KMS-11 (cell line): ENCODE data around the gene SIRPB1.
"Not testable (repeated sequence)": the region's sequence is repeated elsewhere in the genome, so short reads cannot be mapped to it uniquely, and the experiment has no call there.

Experiments
- H2AFZ ChIP-seq: fragments of 200-600 bp; sonication (generic); 2 replicates; pipeline ENCODE4 v1.6.1; 2016; ENCODE audit warnings: antibody characterized with exemption, mixed run types, low read depth
- H3K27ac ChIP-seq: fragments of 200-600 bp; sonication (generic); 2 replicates; pipeline ENCODE4 v1.6.1; 2016; ENCODE audit warnings: mild to moderate bottlenecking, mixed run types
- H3K27me3 ChIP-seq: fragments of 200-600 bp; sonication (generic); 2 replicates; pipeline ENCODE4 v1.6.1; 2017; ENCODE audit warnings: mild to moderate bottlenecking, low read depth, mixed run types, moderate library complexity; ENCODE audit not compliant: insufficient read depth
- H3K36me3 ChIP-seq: fragments of 200-600 bp; sonication (generic); 2 replicates; pipeline ENCODE4 v1.6.1; 2017; ENCODE audit warnings: mild to moderate bottlenecking, mixed run types; ENCODE audit not compliant: insufficient read depth
- H3K4me1 ChIP-seq: fragments of 200-600 bp; sonication (generic); 2 replicates; pipeline ENCODE4 v1.6.1; 2016; ENCODE audit warnings: mild to moderate bottlenecking, low read depth, mixed run types; ENCODE audit not compliant: poor library complexity, severe bottlenecking
- H3K4me2 ChIP-seq: fragments of 200-600 bp; sonication (generic); 2 replicates; pipeline ENCODE4 v1.7.0; 2016; ENCODE audit warnings: mild to moderate bottlenecking, mixed run types
- H3K4me3 ChIP-seq: fragments of 200-600 bp; sonication (generic); IDR thresholded peaks from 2 replicates; pipeline ENCODE4 v1.6.1; 2017; ENCODE audit warnings: low read depth, low read length, mixed read lengths; ENCODE audit not compliant: insufficient read depth
- H3K79me2 ChIP-seq: fragments of 200-600 bp; sonication (generic); 2 replicates; pipeline ENCODE4 v1.6.1; 2016; ENCODE audit warnings: low read depth, mixed run types; ENCODE audit not compliant: insufficient read depth
- H3K9ac ChIP-seq: fragments of 200-600 bp; sonication (generic); 2 replicates; pipeline ENCODE4 v1.6.1; 2016; ENCODE audit warnings: mild to moderate bottlenecking, mixed run types
- H4K20me1 ChIP-seq: fragments of 200-600 bp; sonication (generic); 2 replicates; pipeline ENCODE4 v1.6.1; 2016; ENCODE audit warnings: mild to moderate bottlenecking, mixed run types; ENCODE audit not compliant: insufficient read depth
- CTCF ChIP-seq: fragments of 200-600 bp; sonication (generic); conservative IDR thresholded peaks from 2 replicates; pipeline ENCODE4 v1.6.1; 2017; ENCODE audit warnings: low read depth, mild to moderate bottlenecking, antibody characterized with exemption, low read length, moderate library complexity, mixed read lengths

SIRPB1 gene

GRCh38 chr20:1646975-1647431, 27.2 kb upstream of the SIRPB1 start:
- Histone ChIP-seq H3K4me2 (no peak overlapping the region), H3K4me1 (no peaks in the 10 kb centered on the region), H3K79me2 (no peaks in the 10 kb centered on the region)

GRCh38 chr20:1644101-1644962, 24.5 kb upstream of the SIRPB1 start:
- no peak overlapping the region for H3K9ac ChIP-seq
- H3K4me2 ChIP-seq: no peak overlapping the region
- H3K27ac ChIP-seq: no peak overlapping the region
- H3K27me3 ChIP-seq: no peaks in the 10 kb centered on the region
- H3K79me2 ChIP-seq: no peaks in the 10 kb centered on the region
- H3K4me3 ChIP-seq: no peak overlapping the region
- no peaks in the 10 kb centered on the region for H4K20me1 ChIP-seq
- no peaks in the 10 kb centered on the region for H3K36me3 ChIP-seq
- no peaks in the 10 kb centered on the region for H3K4me1 ChIP-seq
- no peak overlapping the region for H2AFZ ChIP-seq
- TF ChIP-seq CTCF: no peak

More at GRCh38 chr20:1646975-1647431, 27.2 kb upstream of the SIRPB1 start:
- no peaks in the 10 kb centered on the region for H4K20me1 ChIP-seq
- no peaks in the 10 kb centered on the region for H3K27me3 ChIP-seq
- H2AFZ ChIP-seq: no peak overlapping the region
- H3K9ac ChIP-seq: no peak overlapping the region
- no peak for TF ChIP-seq CTCF
- no peaks in the 10 kb centered on the region for H3K36me3 ChIP-seq
- H3K4me3 ChIP-seq: no peak overlapping the region
- no peak overlapping the region for H3K27ac ChIP-seq

- H3K36me3 ChIP-seq, H4K20me1 ChIP-seq, H3K4me1 ChIP-seq, H3K27ac ChIP-seq, H3K4me2 ChIP-seq, H3K27me3 ChIP-seq, H3K4me3 ChIP-seq, H3K9ac ChIP-seq, H2AFZ ChIP-seq, H3K79me2 ChIP-seq: not testable (repeated sequence)
Observed at GRCh38 chr20:1638643-1639042, 18.8 kb upstream of the SIRPB1 start.

GRCh38 chr20:1637755-1638154, 17.9 kb upstream of the SIRPB1 start:
- no peaks in the 10 kb centered on the region for H3K4me1 ChIP-seq
- H3K79me2 ChIP-seq: no peaks in the 10 kb centered on the region
- no peak overlapping the region for H3K9ac ChIP-seq
- H3K4me2 ChIP-seq: no peak overlapping the region
- no peak for TF ChIP-seq CTCF
- no peak overlapping the region for H2AFZ ChIP-seq
- H3K4me3 ChIP-seq: no peak overlapping the region
- no peak overlapping the region for H3K27ac ChIP-seq
- no peaks in the 10 kb centered on the region for H3K27me3 ChIP-seq
- no peaks in the 10 kb centered on the region for H3K36me3 ChIP-seq
- H4K20me1 ChIP-seq: no peaks in the 10 kb centered on the region

- Histone ChIP-seq H3K27ac (no peak overlapping the region), H3K36me3 (no peaks in the 10 kb centered on the region), H2AFZ (no peak overlapping the region), H4K20me1 (no peaks in the 10 kb centered on the region), H3K4me3 (no peak overlapping the region), H3K79me2 (no peaks in the 10 kb centered on the region), H3K9ac (no peak overlapping the region), H3K4me2 (no peak overlapping the region), H3K27me3 (no peaks in the 10 kb centered on the region), H3K4me1 (no peaks in the 10 kb centered on the region)
- no peak for TF ChIP-seq CTCF
Observed at GRCh38 chr20:1637226-1637625, 17.4 kb upstream of the SIRPB1 start.
